Activated CD4-positive, alpha-beta T cell treated with anti-CD3 and anti-CD28 coated beads, Interleukin-2, amount 50 U/mL, for 1 hour (primary cell): ENCODE data around the gene RNF43.
"Not testable (repeated sequence)": the region's sequence is repeated elsewhere in the genome, so short reads cannot be mapped to it uniquely, and the experiment has no call there.

Experiments used
- DNase-seq: peaks from one replicate; pipeline ENCODE4 v3.0.0-alpha.2; 2020

RNF43 gene

GRCh38 chr17:58403311-58403710, 14.0 kb downstream of the RNF43 start:
- no peak for DNase-seq

GRCh38 chr17:58402679-58403078, 14.7 kb downstream of the RNF43 start:
- no peak for DNase-seq

- DNase-seq: no peak
Measured at GRCh38 chr17:58402047-58402446, 15.3 kb downstream of the RNF43 start.

GRCh38 chr17:58401287-58401686, 16.0 kb downstream of the RNF43 start:
- DNase-seq: no peak

- no peak for DNase-seq
Measured at GRCh38 chr17:58400826-58401225, 16.5 kb downstream of the RNF43 start.

GRCh38 chr17:58399974-58400373, 17.4 kb downstream of the RNF43 start:
- DNase-seq: no peak

- no peak for DNase-seq
Measured at GRCh38 chr17:58398574-58399266, 18.6 kb downstream of the RNF43 start.

- DNase-seq: not testable (repeated sequence)
Measured at GRCh38 chr17:58397421-58397820, 19.9 kb downstream of the RNF43 start.

GRCh38 chr17:58396173-58396572, 21.2 kb downstream of the RNF43 start:
- DNase-seq: no peak

GRCh38 chr17:58394534-58395223, 22.7 kb downstream of the RNF43 start:
- DNase-seq: no peak

GRCh38 chr17:58391302-58391984, 25.9 kb downstream of the RNF43 start:
- no peak for DNase-seq

- DNase-seq: no peak
Measured at GRCh38 chr17:58390884-58391283, 26.4 kb downstream of the RNF43 start.

GRCh38 chr17:58388302-58389190, 28.8 kb downstream of the RNF43 start:
- no peak for DNase-seq

GRCh38 chr17:58387834-58388233, 29.5 kb downstream of the RNF43 start:
- no peak for DNase-seq

- no peak for DNase-seq
Measured at GRCh38 chr17:58386708-58387107, 30.6 kb downstream of the RNF43 start.

- no peak for DNase-seq
Measured at GRCh38 chr17:58385359-58385899, 31.9 kb downstream of the RNF43 start.

GRCh38 chr17:58384897-58385296, 32.4 kb downstream of the RNF43 start:
- DNase-seq: no peak

- no peak for DNase-seq
Measured at GRCh38 chr17:58383892-58384462, 33.4 kb downstream of the RNF43 start.

- no peak for DNase-seq
Measured at GRCh38 chr17:58382872-58383242, 34.5 kb downstream of the RNF43 start.

GRCh38 chr17:58382108-58382871, 35.0 kb downstream of the RNF43 start:
- DNase-seq: no peak
